Stomach smooth muscle (tissue), 2 donors: ENCODE measurements around the gene RDX.

ENCODE experiments used
- H3K27ac ChIP-seq: one replicate; pipeline ENCODE4 v1.7.0; 2013; ENCODE audit warnings: mild to moderate bottlenecking, low read length, inconsistent platforms
- H3K27me3 ChIP-seq, 2 donors: one replicate each; pipeline ENCODE4 v1.7.0; 2013; ENCODE audit warnings: low read length in 2 of 2; ENCODE audit not compliant: insufficient read depth in 2 of 2, control insufficient read depth in 1 of 2
- H3K36me3 ChIP-seq, 2 donors: one replicate each; pipeline ENCODE4 v1.7.0; 2013; ENCODE audit warnings: low read length in 2 of 2; ENCODE audit not compliant: control insufficient read depth in 2 of 2, insufficient read depth in 2 of 2
- H3K4me1 ChIP-seq: one replicate; pipeline ENCODE4 v1.7.0; 2013; ENCODE audit warnings: low read length; ENCODE audit not compliant: control insufficient read depth, insufficient read depth
- H3K4me3 ChIP-seq, 2 donors: one replicate each; pipeline ENCODE4 v1.7.0; 2013; ENCODE audit warnings: low read length in 2 of 2
- H3K9ac ChIP-seq, 2 donors: one replicate each; pipeline ENCODE4 v1.7.0; 2013; ENCODE audit warnings: low read length in 2 of 2, mild to moderate bottlenecking in 1 of 2
- H3K9me3 ChIP-seq, 2 donors: one replicate each; pipeline ENCODE4 v1.7.0; 2013; ENCODE audit warnings: low read length in 2 of 2; ENCODE audit not compliant: control insufficient read depth in 2 of 2
- donor health status: healthy.
- donor health status: Pancreatic carcinoma.

The RDX gene

GRCh38 chr11:110153474-110153873 is 142.9 kb downstream of the RDX start:
- Histone ChIP-seq H3K27ac (no peak overlapping the region), H3K36me3 (no peaks in the 10 kb centered on the region), H3K4me3 (no peak overlapping the region), H3K4me1 (no peaks in the 10 kb centered on the region), H3K27me3 (no peaks in the 10 kb centered on the region), H3K9ac (no peak overlapping the region), H3K9me3 (no peaks in the 10 kb centered on the region)

DNA sequence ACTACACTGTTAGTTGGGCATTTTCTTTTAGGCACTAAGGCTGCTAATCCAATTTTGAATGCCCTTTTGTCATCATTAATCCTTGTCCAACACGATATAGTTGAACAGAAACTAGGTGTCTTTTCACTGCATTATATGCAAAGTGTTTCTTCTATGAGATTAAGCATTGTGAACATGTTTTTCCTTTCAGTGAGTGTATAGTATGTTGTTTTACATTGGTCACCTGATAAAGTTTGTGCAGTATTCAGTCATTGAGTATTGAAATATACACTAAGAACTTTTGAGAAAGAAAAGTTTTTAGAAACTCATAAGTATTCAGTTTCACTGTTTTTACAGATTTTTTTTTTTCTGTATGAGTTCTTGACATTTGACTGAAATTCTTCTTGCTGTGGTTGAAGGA is 144.2 kb downstream of the RDX start:
- H3K4me1 ChIP-seq, result no peaks in the 10 kb centered on the region
- H3K36me3 ChIP-seq, result no peaks in the 10 kb centered on the region
- H3K9me3 ChIP-seq, result no peaks in the 10 kb centered on the region
- no peak overlapping the region for H3K4me3 ChIP-seq
- no peaks in the 10 kb centered on the region for H3K27me3 ChIP-seq
- H3K27ac ChIP-seq, result no peak overlapping the region
- H3K9ac ChIP-seq, result no peak overlapping the region

DNA sequence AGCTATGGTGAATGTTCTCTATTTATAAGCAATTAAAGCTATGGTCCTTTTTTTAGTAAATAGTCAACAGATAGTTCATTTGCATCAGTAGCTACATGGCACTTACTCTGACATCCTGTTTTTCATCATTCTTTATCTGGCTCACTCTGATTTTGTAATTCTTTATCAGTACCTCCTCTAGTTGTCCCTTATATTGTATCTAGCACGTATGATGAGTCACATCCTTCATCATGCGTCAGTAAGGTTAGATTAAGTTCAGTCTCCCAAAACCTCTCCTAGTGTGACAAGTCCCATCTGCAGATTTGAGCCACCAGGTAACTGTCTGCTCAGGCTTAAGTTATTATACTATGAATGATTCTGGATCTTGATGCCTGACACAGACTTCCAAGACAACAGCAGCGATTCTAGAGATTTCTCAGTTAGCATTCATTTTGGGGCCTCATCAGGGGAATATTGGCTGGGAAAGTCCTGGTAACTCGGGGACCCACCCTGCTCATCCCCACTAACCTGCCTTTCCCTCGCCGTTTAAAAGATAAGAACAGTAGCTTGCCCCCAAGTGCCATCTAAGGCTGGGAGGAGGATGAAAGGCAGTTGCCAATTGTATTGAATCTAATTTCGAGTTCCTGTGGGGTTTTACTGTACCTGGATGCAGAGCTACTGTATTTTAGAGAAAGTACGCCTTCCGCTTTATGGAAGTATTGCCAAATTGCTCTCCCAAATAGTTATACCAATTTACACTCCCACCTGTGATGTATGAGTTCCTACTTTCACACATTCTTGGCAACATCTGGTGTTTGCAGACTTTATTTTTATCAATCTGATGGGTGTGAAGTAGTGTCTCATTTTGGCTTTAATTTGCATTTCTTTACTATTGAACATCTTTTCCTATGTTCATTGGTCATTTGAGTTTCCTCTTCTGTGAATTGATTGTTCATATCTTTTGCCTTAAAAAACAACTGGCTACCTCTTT is 147.4 kb downstream of the RDX start:
- no peak overlapping the region for H3K9ac ChIP-seq
- H3K4me3 ChIP-seq, result no peak overlapping the region
- H3K27ac ChIP-seq, result no peak overlapping the region
- no peaks in the 10 kb centered on the region for H3K4me1 ChIP-seq
- H3K9me3 ChIP-seq, result no peaks in the 10 kb centered on the region
- H3K27me3 ChIP-seq, result no peaks in the 10 kb centered on the region
- no peaks in the 10 kb centered on the region for H3K36me3 ChIP-seq

- Histone ChIP-seq H3K4me3 (no peak overlapping the region), H3K9ac (no peak overlapping the region), H3K27ac (no peak overlapping the region), H3K36me3 (no peaks in the 10 kb centered on the region), H3K4me1 (no peaks in the 10 kb centered on the region), H3K27me3 (no peaks in the 10 kb centered on the region), H3K9me3 (no peaks in the 10 kb centered on the region)
Measured at GRCh38 chr11:110147962-110148709, 148.3 kb downstream of the RDX start.

GRCh38 chr11:110141812-110142211 is 154.6 kb downstream of the RDX start:
- H3K9ac ChIP-seq, result no peak overlapping the region
- no peaks in the 10 kb centered on the region for H3K27me3 ChIP-seq
- no peak overlapping the region for H3K27ac ChIP-seq
- no peaks in the 10 kb centered on the region for H3K4me1 ChIP-seq
- H3K4me3 ChIP-seq, result no peak overlapping the region
- H3K9me3 ChIP-seq, result no peaks in the 10 kb centered on the region
- H3K36me3 ChIP-seq, result no peaks in the 10 kb centered on the region

GRCh38 chr11:110134110-110134509 is 162.3 kb downstream of the RDX start:
- no peak overlapping the region for H3K9ac ChIP-seq
- H3K36me3 ChIP-seq, result no peaks in the 10 kb centered on the region
- H3K4me1 ChIP-seq, result peaks cover 3% of the 10 kb centered on the region
- no peaks in the 10 kb centered on the region for H3K27me3 ChIP-seq
- H3K9me3 ChIP-seq, result no peaks in the 10 kb centered on the region
- H3K27ac ChIP-seq, result no peak overlapping the region
- no peak overlapping the region for H3K4me3 ChIP-seq

GRCh38 chr11:110133160-110133559 is 163.3 kb downstream of the RDX start:
- Histone ChIP-seq H3K27ac (no peak overlapping the region), H3K4me1 (peaks cover 3% of the 10 kb centered on the region), H3K4me3 (no peak overlapping the region), H3K27me3 (no peaks in the 10 kb centered on the region), H3K9ac (no peak overlapping the region), H3K36me3 (no peaks in the 10 kb centered on the region), H3K9me3 (no peaks in the 10 kb centered on the region)

DNA sequence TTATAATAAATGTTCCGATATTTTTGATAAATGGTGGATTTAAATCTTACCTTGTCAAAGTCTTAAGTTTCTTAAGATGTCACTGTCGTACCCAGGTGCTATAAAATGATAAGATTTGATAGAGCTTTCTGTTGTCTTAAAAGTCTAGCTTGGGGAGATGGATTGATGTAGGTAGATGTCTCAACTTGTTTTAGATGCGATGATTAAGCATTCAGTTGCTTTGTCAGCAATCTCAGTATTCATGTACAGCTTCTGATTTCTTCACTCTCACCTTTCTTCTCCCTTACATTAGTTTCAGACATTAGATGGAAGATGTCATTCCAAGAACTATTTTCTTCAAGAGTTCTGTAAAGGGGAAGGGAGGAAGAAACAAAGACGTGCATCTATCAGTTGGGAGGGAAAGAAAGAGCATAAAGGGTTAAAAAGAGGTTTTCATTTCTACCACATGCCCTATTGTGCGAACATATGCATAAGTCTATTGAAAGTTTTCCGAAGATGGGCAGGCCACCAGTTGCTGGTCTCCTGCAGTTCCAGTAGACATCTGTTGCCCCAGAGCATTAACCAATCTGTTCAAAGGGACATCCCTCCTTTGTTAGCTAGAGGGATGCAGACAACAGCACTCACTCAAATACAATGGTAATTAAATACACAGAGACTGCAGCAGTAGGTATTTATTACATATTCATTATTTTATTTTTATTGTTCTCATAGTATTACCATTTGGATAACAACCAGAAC is 164.9 kb downstream of the RDX start:
- H3K4me1 ChIP-seq, result peaks cover 3% of the 10 kb centered on the region
- H3K36me3 ChIP-seq, result no peaks in the 10 kb centered on the region
- H3K9me3 ChIP-seq, result no peaks in the 10 kb centered on the region
- no peak overlapping the region for H3K9ac ChIP-seq
- no peak overlapping the region for H3K4me3 ChIP-seq
- H3K27me3 ChIP-seq, result no peaks in the 10 kb centered on the region
- no peak overlapping the region for H3K27ac ChIP-seq

DNA sequence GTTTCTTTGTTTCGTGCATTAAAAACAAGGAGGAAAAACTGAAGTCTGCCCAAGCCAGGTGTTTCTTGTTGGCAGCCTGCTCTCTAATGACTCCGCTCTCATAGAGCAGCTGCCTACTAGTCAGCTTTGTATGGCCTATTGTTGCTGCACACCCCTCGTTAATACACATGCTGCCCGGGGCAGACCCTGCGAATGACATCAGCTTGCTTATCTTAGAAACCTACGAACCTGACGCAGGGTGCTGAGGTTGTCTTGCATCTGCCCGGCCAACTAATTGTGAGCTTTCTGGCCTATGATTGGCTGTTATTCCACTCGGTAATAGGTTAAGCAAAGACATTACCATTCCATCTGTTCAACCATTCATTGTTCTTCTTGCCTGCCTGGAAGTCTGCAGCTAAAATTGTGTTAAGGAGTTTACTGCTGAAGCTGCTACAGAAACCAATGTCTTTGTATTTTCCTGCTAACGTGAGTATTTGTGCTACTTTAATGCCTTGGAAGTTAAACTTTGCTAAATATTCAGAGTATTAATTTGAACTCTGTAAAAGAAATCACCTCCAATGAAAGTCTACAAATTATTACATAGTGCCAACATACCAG is 165.7 kb downstream of the RDX start:
- no peak overlapping the region for H3K9ac ChIP-seq
- H3K9me3 ChIP-seq, result no peaks in the 10 kb centered on the region
- no peak overlapping the region for H3K4me3 ChIP-seq
- H3K27me3 ChIP-seq, result no peaks in the 10 kb centered on the region
- no peak overlapping the region for H3K27ac ChIP-seq
- peaks cover 3% of the 10 kb centered on the region for H3K4me1 ChIP-seq
- no peaks in the 10 kb centered on the region for H3K36me3 ChIP-seq

DNA sequence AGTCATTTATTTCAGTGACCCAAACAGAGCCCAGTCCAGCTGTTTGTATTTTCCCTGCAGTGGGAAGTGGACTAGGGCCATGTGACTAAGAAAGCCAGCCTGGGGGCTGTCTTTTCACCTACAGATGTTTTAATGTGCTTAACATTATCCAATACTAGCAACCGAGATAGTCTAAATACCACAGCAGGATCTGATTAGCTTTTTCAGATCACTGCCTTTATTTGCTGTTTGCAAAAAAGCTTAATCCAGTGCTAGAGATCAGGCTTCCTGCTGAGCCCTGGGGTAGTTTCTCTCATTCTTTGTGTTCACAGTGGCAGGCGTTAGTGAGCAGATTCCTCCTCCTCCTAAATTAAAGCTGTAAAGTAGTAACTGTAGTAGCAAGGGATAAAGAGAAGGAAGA is 168.3 kb downstream of the RDX start:
- Histone ChIP-seq H3K4me1 (no peaks in the 10 kb centered on the region), H3K27ac (no peak overlapping the region), H3K4me3 (no peak overlapping the region), H3K9ac (no peak overlapping the region), H3K9me3 (no peaks in the 10 kb centered on the region), H3K27me3 (no peaks in the 10 kb centered on the region), H3K36me3 (no peaks in the 10 kb centered on the region)
